ENCODE data around the gene CLEC11A.

- TF ChIP-seq CTCF (IDR thresholded peaks at IDR 0.05; ENCODE audit: control extremely low read depth in 1 of 3, insufficient read depth in 1 of 3, low read depth in 1 of 3, low read length in 3 of 3), result no peak
- TF ChIP-seq POLR2AphosphoS5 (IDR thresholded peaks at IDR 0.05; ENCODE audit: low read depth, low read length), result no peak
- no peak for TF ChIP-seq TBP (IDR thresholded peaks at IDR 0.05; ENCODE audit: low read depth, low read length)
- no peak for TF ChIP-seq ATF3 (IDR thresholded peaks at IDR 0.05; ENCODE audit: insufficient read depth, low read depth, low read length)
- no peak for TF ChIP-seq POLR2A (IDR thresholded peaks at IDR 0.05; ENCODE audit: control extremely low read depth in 1 of 2, low read depth in 2 of 2, low read length in 2 of 2)
Observed at GRCh38 chr19:50686310-50687032, 36.7 kb upstream of the CLEC11A start.
